T-helper 2 cell treated with Interferon-gamma antibody and Interleukin-4, amounts not matched to agents 100 ng/mL and 5 ng/mL, for 36 hours (primary cell): Measurements from ENCODE around the gene SCLY. TPM values are rescaled to one million over a fixed set of nuclear protein-coding genes. Genes with fewer than 3 reads are reported as not detected.

Source experiments
- intact Hi-C: fragments of 100-400 bp; cut with micrococcal nuclease; formaldehyde crosslinking; loops from one replicate; pipeline ENCODE4 v1.15.1; 2023
- total RNA-seq: library from RNA; stranded (reverse); gene quantifications from 2 replicates; pipeline ENCODE4 v1.2.3, GENCODE V29; 2022

The SCLY gene
- total RNA-seq, 1 donor from 2014 or later, result 40.4 TPM

DNA sequence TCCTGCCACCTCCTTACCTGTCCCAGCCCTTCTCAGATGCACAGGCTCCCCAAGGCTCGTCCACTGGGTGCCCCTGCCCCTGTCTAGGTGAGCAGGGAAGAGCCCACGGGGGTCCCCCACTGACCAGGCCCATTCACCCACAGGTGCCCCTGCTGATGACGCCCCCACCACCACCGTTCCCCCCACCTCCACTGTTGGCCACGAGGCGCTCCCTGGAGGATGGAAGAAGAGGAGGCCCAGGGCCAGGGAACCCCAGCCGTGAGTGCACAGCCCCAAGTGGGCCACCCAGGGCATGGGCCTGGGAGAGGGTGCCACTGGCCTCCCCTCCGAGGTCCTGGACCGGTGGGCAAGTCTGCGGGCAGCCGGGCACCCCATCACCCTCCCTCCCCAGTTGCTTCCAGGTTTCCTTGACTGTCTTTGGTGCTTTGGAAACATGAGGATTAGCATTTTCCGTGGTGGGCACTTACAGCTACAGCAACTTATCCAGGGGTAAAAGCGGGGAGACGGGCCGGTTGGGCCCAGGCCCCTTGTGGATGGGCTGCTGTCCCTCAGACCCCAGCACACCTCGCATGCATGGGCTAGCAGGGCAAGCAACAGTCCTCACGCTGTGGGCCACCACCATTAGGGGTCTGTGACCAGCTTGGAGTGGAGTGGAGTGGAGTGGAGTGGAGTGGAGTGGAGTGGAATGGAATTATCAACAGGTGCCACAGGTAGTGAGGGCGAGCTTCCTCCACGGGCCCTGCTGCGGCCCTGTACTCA, 64.5 kb downstream of the SCLY start:
- intact Hi-C loops, result no loop called here

DNA sequence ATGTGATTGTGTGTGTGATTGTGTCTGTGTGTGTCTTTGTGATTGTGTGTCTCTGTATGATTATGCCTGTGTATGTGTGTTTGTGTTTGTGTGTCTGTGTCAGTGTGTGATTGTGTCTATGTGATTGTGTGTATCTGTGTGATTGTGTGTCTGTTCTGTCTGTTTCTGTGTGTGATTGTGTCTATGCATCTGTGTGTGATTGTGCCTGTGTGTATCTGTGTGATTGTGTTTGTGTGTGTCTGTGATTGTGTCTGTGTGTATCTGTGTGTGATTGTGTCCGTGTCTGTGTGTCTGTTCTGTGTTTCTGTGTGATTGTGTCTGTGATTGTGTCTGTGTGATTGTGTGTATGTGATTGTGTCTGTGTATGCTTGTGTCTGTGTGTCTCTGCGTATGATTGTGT, 65.5 kb downstream of the SCLY start:
- intact Hi-C loops, result no loop called here

GRCh38 chr2:238126775-238127164, 66.0 kb downstream of the SCLY start:
- intact Hi-C loops, result no loop called here

DNA sequence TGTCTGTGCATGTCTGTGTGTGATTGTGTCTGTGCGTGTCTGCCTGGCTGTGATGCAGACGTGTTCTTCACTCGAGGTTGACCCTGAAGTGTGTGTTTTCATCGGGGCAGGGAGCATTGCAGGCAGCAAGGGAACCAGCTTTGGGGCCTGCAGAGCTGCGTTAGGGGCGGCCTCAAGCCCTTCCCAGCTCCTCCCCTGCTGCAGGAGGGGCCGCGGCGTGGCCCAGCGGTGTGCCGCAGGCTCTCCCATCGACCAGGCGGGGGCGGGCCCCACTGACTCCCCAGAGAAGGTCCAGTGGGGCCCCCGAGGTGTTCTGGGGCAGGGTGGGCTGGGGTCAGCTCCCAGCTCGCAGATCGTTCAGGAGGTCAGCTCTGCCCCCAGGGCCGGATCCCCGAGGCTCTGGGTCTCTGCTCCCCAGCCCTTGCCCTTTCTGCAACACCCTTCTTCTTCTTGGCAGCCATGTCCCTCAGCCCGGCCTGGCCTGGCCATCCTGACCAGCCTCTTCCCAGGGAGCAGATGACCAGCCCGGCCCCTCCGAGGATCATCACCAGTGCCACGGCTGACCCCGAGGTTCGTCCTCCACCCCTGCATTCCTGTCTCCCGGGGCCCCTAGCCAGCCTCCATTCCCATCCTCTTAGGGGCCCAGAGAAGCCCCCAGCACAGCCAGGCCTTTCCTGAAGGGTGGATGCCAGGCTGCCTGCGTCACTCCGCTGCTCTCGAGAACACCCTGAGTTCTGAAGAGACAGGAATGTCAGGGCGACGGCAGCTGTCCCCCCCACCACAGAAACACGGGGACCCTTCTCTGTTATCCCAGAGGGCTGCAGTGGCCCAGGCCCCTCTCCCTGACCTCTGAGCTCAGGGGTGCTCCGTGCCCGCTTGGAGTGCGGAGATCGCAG, 66.6 kb downstream of the SCLY start:
- intact Hi-C loops, result no loop called here

DNA sequence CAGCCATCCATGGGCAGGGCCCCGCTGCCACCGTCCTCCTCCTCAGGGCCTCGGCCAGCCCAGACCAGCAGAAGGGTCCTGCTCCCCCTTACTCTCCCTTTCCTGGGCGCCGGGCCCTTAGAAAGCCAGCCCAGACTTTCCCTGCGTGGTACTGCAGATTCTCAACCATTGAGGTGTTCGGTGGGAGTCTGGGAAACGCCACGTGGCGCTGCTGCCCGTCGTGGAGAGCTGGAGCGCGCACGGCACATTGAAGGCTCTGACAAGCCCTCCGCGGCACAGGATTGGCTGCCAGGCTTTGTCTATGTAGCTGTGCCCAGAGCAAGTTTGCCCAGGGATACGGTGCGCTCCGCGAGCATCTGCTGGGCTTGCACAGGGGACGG, 67.2 kb downstream of the SCLY start:
- intact Hi-C loops, result no loop called here

GRCh38 chr2:238128534-238129001, 67.8 kb downstream of the SCLY start:
- intact Hi-C loops, result no loop called here

GRCh38 chr2:238129166-238130010, 68.6 kb downstream of the SCLY start:
- intact Hi-C loops, result no loop called here

DNA sequence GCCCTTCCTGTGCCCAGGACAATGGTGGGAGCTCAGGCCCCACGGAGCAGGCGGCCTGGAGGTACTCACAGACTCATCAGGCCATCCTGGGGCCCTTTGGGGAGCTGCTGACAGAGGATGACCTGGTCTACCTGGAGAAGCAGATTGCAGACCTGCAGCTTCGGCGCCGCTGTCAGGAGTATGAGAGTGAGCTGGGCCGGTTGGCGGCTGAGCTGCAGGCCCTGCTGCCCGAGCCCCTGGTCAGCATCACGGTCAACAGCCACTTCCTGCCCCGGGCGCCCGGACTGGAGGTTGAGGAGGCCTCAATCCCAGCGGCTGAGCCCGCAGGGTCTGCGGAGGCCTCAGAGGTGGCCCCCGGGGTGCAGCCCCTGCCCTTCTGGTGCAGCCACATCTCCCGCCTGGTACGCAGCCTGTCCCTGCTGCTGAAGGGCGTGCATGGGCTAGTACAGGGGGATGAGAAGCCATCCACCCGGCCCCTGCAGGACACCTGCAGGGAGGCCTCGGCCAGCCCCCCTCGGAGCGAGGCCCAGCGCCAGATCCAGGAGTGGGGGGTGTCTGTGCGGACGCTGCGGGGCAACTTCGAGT, 69.4 kb downstream of the SCLY start:
- intact Hi-C loops, result no loop called here

GRCh38 chr2:238130696-238131628, 70.2 kb downstream of the SCLY start:
- intact Hi-C loops, result no loop called here

- intact Hi-C loops, result no loop called here
Observed at GRCh38 chr2:238131761-238132462, 71.1 kb downstream of the SCLY start.

DNA sequence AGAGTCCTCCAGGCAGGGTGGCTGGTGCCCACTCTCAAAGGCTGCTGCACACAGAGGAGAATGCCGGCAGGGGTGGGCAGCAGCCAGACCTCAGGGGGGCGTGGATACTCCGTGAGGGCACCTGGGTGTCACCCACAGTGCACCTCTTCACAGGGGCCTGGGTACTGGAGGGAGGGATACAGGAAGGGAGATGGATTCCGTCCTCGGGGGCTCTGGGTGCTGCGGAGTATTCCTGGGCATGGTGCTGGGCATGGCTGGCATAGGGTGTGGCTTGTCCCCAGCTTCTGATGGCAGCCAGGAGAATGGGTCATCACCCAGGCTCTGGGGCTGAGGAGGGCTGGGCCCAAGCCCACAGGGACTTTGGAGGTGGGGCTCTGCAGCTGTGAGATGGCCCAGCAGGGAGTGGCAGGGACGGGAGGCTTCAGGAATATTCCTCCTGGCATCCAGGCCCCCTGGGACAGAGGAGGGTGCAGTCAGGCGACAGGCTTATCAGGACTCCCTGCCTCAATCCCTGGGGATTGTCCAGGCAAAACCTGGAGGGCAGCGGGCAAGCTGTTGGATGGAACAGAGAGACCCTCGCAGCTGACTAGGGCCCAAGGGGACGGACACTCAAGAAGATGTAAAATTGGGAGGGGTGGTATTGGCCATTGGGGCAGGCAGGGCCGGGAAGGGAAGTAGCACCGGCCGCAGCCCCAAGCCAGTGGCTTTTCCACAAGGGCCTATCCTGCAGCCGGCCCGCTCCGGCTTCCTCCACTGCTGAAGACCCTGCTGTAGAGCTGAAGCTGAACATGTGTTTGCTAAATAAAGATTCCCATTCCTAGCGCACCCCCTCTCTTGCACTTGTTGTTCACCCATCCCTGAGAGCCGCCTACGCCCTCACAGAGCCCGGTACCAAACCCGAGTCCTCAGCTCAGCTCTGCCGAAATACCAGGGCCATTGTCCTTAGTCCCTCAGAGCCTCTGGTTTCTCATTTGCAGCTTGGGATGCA, 72.0 kb downstream of the SCLY start:
- intact Hi-C loops, result no loop called here

GRCh38 chr2:238133499-238134392, 72.9 kb downstream of the SCLY start:
- intact Hi-C loops, result no loop called here

DNA sequence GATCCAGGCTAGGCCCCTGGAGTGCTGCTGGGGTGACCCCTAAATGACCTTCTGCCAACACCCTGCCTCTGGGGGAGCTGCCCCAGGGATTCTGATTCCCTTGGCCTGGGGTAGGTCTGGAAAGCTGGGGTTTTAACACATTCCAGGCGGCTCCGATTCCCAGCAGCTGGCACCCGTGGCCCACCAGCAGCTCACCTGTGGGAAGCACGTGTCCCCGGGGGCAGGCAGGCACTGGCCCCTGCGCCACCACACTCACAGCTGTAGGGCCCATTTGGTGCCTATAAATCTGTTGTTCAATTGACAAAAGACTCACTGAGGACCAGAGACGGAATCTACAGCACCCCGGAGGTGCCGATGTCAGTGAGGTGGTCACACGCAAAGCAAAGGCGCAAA, 73.6 kb downstream of the SCLY start:
- intact Hi-C loops, result no loop called here

DNA sequence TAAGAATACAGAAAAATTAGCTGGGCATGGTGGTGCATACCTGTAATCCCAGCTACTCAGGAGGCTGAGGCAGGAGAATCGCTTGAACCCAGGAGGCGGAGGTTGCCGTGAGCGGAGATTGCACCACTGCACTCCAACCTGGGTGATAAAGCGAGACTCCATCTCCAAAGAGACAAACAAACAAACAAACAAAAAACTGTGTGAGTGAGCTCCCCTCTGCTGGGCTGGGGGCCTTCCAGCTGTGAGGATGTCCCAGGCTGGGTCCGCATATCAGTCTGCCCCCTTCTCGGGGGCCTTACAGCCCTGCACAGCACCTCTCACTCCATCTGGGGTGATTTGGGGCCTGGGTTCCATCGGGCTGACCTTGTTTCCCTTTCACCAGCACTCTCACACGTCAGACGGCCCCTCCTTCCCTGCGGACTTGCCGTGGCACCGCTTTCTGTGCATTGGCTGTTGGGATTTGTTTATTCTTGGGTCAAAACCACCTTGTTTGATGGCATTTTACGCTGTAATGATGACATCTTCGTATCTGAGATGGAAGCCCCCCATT, 74.9 kb downstream of the SCLY start:
- intact Hi-C loops, result no loop called here

- intact Hi-C loops, result no loop called here
Observed at GRCh38 chr2:238136820-238137537, 76.2 kb downstream of the SCLY start.

GRCh38 chr2:238137885-238138284, 77.1 kb downstream of the SCLY start:
- intact Hi-C loops, result no loop called here
